ENCODE data around the gene PATL1.

Gene PATL1

GRCh38 chr11:59659981-59660380 is 8.9 kb downstream of the PATL1 start:
- intact Hi-C loops (cut with DNase I; ENCODE audit: low total_unique reads) = loop anchor here (10.0 kb wide), 1 partner anchor 95 kb away; no protein-coding TSS in a partner anchor
- H3K36me3 ChIP-seq = peaks cover 60 to 82% (median 63%) of the 10 kb centered on the region in 3 donors
- TF ChIP-seq CTCF (IDR thresholded peaks at IDR 0.05) = no peak

GRCh38 chr11:59658036-59658435 is 10.8 kb downstream of the PATL1 start:
- H3K4me3 ChIP-seq = no peak overlapping the region
- no peaks in the 10 kb centered on the region for H3K27me3 ChIP-seq
- no peak overlapping the region for H3K27ac ChIP-seq
- peaks cover 0 to 9% (median 0%) of the 10 kb centered on the region in 4 donors for H3K4me1 ChIP-seq
- H3K9me3 ChIP-seq = no peaks in the 10 kb centered on the region
- intact Hi-C loops (cut with DNase I; ENCODE audit: low total_unique reads) = no loop called here
- DNase-seq = no peak
- peaks cover 80 to 83% (median 82%) of the 10 kb centered on the region in 3 donors for H3K36me3 ChIP-seq
- no peak for TF ChIP-seq CTCF (IDR thresholded peaks at IDR 0.05)

More at GRCh38 chr11:59659981-59660380, 8.9 kb downstream of the PATL1 start:
- no peak overlapping the region for H3K27ac ChIP-seq
- no peaks in the 10 kb centered on the region for H3K27me3 ChIP-seq
- H3K9me3 ChIP-seq = no peaks in the 10 kb centered on the region
- DNase-seq = no peak
- H3K4me1 ChIP-seq = peaks cover 0 to 9% (median 2%) of the 10 kb centered on the region in 4 donors
- no peak overlapping the region for H3K4me3 ChIP-seq

DNA sequence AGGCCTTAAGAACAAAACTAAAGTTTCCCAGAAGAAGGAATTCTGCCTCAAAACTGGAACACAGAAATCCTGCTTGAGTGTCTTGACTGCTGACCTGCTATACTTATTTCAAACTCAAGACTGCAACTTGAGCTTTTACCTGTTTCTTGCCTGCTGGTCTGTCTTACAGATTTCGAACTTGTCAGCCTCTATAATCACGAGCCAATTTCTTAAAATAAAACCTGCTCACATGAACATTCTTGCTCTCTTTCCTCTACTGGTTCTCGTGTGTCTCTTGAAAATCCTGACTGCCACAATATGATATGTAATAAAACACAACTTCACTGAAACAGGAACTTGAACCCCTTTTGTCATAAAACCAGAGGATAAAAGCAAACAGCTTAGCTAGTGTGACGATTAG is 13.9 kb downstream of the PATL1 start:
- TF ChIP-seq CTCF (IDR thresholded peaks at IDR 0.05) = no peak
- Histone ChIP-seq H3K36me3 (peaks cover 99 to 100% (median 100%) of the 10 kb centered on the region in 3 donors), H3K4me1 (no peaks in the 10 kb centered on the region), H3K4me3 (no peak overlapping the region), H3K27ac (no peak overlapping the region), H3K9me3 (no peaks in the 10 kb centered on the region), H3K27me3 (no peaks in the 10 kb centered on the region)
- no peak for DNase-seq
- intact Hi-C loops (cut with DNase I; ENCODE audit: low total_unique reads) = no loop called here

GRCh38 chr11:59647245-59647980 is 21.4 kb downstream of the PATL1 start:
- Histone ChIP-seq H3K4me3 (no peak overlapping the region), H3K4me1 (no peaks in the 10 kb centered on the region), H3K36me3 (peaks cover 76 to 88% (median 79%) of the 10 kb centered on the region in 3 donors), H3K27ac (no peak overlapping the region), H3K9me3 (no peaks in the 10 kb centered on the region), H3K27me3 (no peaks in the 10 kb centered on the region)
- DNase-seq = no peak
- no peak for TF ChIP-seq CTCF (IDR thresholded peaks at IDR 0.05)
- intact Hi-C loops (cut with DNase I; ENCODE audit: low total_unique reads) = no loop called here

DNA sequence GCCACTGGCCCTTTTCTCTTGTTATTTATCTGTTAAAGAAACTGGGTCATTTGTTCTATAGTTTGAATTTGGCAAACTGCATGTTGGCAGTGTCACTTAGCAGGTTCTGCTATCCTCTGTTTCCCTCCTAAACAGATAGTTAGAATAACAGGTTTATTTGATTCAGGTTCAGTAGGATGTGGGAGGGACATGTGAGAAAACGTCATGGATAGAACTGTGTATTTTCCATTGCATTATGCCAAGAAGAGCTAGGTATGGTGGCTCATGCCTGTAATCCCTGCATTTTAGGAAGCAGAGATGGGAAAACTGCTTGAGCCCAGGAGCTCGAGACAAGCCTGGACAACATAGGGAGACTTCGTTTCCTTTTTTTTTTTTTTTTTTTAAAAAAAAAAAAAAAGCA is 24.3 kb downstream of the PATL1 start:
- Histone ChIP-seq H3K4me1 (no peaks in the 10 kb centered on the region), H3K4me3 (no peak overlapping the region), H3K27me3 (no peaks in the 10 kb centered on the region), H3K27ac (no peak overlapping the region), H3K36me3 (peaks cover 75 to 88% (median 78%) of the 10 kb centered on the region in 3 donors), H3K9me3 (no peaks in the 10 kb centered on the region)
- no peak for TF ChIP-seq CTCF (IDR thresholded peaks at IDR 0.05)
- DNase-seq = no peak
- intact Hi-C loops (cut with DNase I; ENCODE audit: low total_unique reads) = no loop called here
